HepG2 (cell line): ENCODE results near the gene SDC4. TPM values are rescaled to one million over a fixed set of nuclear protein-coding genes. Genes with fewer than 3 reads are reported as not detected.

Source experiments
- EZH2 ChIP-seq: conservative IDR thresholded peaks from 2 replicates; pipeline ENCODE4 v1.6.1; 2012; ENCODE audit warnings: mild to moderate bottlenecking, low read depth, low read length, moderate library complexity
- HMGXB4 ChIP-seq, 2 experiments: sonication (generic) in 1 of 2; formaldehyde crosslinking in 1 of 2; IDR thresholded peaks; 2 replicates each; pipeline versions ENCODE4 v1.4.0 to v1.6.1; 2018 to 2020; ENCODE audit warnings: missing genetic modification reagents in 2 of 2, borderline replicate concordance in 1 of 2, low read depth in 1 of 2, mild to moderate bottlenecking in 1 of 2, missing biosample characterization in 1 of 2
- KMT2A ChIP-seq: sonication (generic); formaldehyde crosslinking; IDR thresholded peaks from 2 replicates; pipeline ENCODE4 v1.4.0; 2020; ENCODE audit warnings: missing genetic modification reagents
- MXI1 ChIP-seq: IDR thresholded peaks from 3 replicates; pipeline ENCODE4 v1.6.1; 2012; ENCODE audit warnings: low read depth, low read length, inconsistent platforms, borderline replicate concordance
- NFRKB ChIP-seq: fragments of 450-650 bp; IDR thresholded peaks from 2 replicates; pipeline ENCODE4 v1.6.1; 2017
- SMARCC2 ChIP-seq: fragments of 450-650 bp; IDR thresholded peaks from 2 replicates; pipeline ENCODE4 v1.6.1; 2017; ENCODE audit warnings: antibody characterized with exemption, mild to moderate bottlenecking
- THAP9 ChIP-seq: sonication (generic); formaldehyde crosslinking; IDR thresholded peaks from 2 replicates; pipeline ENCODE4; 2020; ENCODE audit warnings: missing genetic modification reagents, mild to moderate bottlenecking, borderline replicate concordance
- ZNF431 ChIP-seq: sonication (generic); formaldehyde crosslinking; IDR thresholded peaks from 2 replicates; pipeline ENCODE4 v1.9.0; 2022; ENCODE audit warnings: missing genetic modification reagents, low read depth, mild to moderate bottlenecking, borderline replicate concordance
- ZNF496 ChIP-seq: sonication (generic); formaldehyde crosslinking; IDR thresholded peaks from 2 replicates; pipeline ENCODE4 v1.8.1; 2023; ENCODE audit warnings: mild to moderate bottlenecking, moderate library complexity, missing genetic modification reagents; ENCODE audit not compliant: insufficient replicate concordance
- ZNF614 ChIP-seq: IDR thresholded peaks from 2 replicates; pipeline ENCODE4 v1.6.1; 2018; ENCODE audit warnings: missing biosample characterization, missing genetic modification reagents, inconsistent platforms, borderline replicate concordance
- ZNF615 ChIP-seq: sonication (generic); formaldehyde crosslinking; IDR thresholded peaks from 2 replicates; pipeline ENCODE4 v1.5.0; 2020; ENCODE audit warnings: mild to moderate bottlenecking, missing genetic modification reagents, borderline replicate concordance
- ZNF891 ChIP-seq: sonication (generic); formaldehyde crosslinking; IDR thresholded peaks from 2 replicates; pipeline ENCODE4 v1.5.0; 2020; ENCODE audit warnings: mild to moderate bottlenecking, missing genetic modification reagents
- polyA plus RNA-seq, 8 experiments: library from polyadenylated mRNA; depleted of rRNA in 3 of 8; stranded (reverse) in 7 of 8; unstranded in 1 of 8; fragments of >200 nt; fragmentation: Illumina TruSeq in 4 of 8; extraction: Trizol in 4 of 8; gene quantifications; 2 replicates each; pipeline versions ENCODE4 v1.2.1 to v1.2.3, GENCODE V29; 2011 to 2016; ENCODE audit warnings: low read depth in 4 of 8, missing spikeins in 1 of 8, mixed read lengths in 1 of 8; ENCODE audit not compliant: insufficient read depth in 1 of 8
- total RNA-seq, 5 experiments: library from RNA; depleted of rRNA; stranded (reverse); fragments of >200 nt; fragmentation: Illumina TruSeq; extraction: Trizol; gene quantifications; 2 replicates each; pipeline ENCODE4 v1.2.3, GENCODE V29; 2016; ENCODE audit warnings: low read depth in 1 of 5
- TF ChIP-seq, protein P1 (sequence below): sonication (generic); formaldehyde crosslinking; IDR thresholded peaks from 2 replicates; pipeline ENCODE4 v1.5.0; 2020; ENCODE audit warnings: mild to moderate bottlenecking, missing genetic modification reagents, moderate library complexity
- TF ChIP-seq, protein P2 (sequence below): sonication (generic); formaldehyde crosslinking; IDR thresholded peaks from 2 replicates; pipeline ENCODE4 v1.4.0; 2020; ENCODE audit warnings: missing genetic modification reagents, borderline replicate concordance
- TF ChIP-seq, protein P3 (sequence below): sonication (generic); formaldehyde crosslinking; conservative IDR thresholded peaks from 2 replicates; pipeline ENCODE4 v1.4.0; 2020; ENCODE audit warnings: missing genetic modification reagents

Gene SDC4
- total and polyA plus RNA-seq, 2 of the 13 experiments (the other 11 are each of a cell fraction or from before 2014, with no cell fraction given), result 49.0 to 65.1 TPM

DNA sequence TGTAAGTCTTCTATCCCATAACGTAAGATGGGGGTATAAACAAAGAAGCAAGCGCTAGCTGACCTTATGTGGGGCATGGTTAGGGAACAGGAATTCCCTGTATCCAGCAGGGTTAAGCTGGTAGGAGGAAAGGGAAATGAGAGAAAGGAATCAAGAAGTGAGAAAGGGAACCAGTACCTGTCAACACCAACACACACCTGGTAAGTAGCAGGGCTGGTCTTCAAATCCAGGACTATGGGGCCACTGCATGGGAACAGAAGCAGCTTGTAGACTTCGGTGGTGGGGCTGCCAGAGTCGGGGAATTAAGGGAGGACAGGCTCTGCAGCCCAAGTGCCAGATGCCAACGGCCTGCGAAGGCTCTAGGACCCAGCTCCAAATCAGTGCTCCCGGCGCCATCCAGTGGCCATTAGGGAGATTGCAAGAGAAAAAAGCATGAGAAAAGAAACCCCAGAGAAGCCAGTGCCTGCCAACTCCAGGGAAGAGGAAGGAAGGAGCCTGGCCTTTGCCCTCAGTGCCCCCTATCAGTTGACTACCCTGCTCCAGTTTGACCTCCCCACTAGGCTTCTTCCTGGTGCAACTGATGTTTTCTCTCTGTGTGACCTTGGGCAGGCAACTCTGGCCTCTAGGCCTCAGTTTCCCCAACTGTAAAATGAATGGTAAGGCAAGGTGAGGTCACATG lies 57.4 kb downstream of the SDC4 start (continued):
- TF ChIP-seq, protein P1, sequence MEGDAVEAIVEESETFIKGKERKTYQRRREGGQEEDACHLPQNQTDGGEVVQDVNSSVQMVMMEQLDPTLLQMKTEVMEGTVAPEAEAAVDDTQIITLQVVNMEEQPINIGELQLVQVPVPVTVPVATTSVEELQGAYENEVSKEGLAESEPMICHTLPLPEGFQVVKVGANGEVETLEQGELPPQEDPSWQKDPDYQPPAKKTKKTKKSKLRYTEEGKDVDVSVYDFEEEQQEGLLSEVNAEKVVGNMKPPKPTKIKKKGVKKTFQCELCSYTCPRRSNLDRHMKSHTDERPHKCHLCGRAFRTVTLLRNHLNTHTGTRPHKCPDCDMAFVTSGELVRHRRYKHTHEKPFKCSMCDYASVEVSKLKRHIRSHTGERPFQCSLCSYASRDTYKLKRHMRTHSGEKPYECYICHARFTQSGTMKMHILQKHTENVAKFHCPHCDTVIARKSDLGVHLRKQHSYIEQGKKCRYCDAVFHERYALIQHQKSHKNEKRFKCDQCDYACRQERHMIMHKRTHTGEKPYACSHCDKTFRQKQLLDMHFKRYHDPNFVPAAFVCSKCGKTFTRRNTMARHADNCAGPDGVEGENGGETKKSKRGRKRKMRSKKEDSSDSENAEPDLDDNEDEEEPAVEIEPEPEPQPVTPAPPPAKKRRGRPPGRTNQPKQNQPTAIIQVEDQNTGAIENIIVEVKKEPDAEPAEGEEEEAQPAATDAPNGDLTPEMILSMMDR (CRISPR knock-in tag), result peak; percentile 93
- TF ChIP-seq ZNF431 (CRISPR knock-in tag) (no peak), ZNF496 (CRISPR knock-in tag) (no peak), ZNF614 (CRISPR knock-in tag) (0 out of 2 replicates have a peak, but pooled peaks have one; percentile 42), EZH2 (peak; percentile 78; the same call in 1 of the 2 replicates), NFRKB (no peak), MXI1 (no peak; the same call in 2 of the 3 replicates), HMGXB4 (CRISPR knock-in tag; IDR thresholded peaks at IDR 0.05; ENCODE audit: borderline replicate concordance in 1 of 2, low read depth in 1 of 2) (peak in 1 of 2 experiments; percentile 73; a peak in 2 of 4 replicates), THAP9 (CRISPR knock-in tag) (0 out of 2 replicates have a peak, but pooled peaks have one; percentile 31), ZNF615 (CRISPR knock-in tag) (no peak), KMT2A (CRISPR knock-in tag) (no peak), SMARCC2 (no peak), ZNF891 (CRISPR knock-in tag) (peak; percentile 21; the same call in 1 of the 2 replicates)
- TF ChIP-seq, protein P2, sequence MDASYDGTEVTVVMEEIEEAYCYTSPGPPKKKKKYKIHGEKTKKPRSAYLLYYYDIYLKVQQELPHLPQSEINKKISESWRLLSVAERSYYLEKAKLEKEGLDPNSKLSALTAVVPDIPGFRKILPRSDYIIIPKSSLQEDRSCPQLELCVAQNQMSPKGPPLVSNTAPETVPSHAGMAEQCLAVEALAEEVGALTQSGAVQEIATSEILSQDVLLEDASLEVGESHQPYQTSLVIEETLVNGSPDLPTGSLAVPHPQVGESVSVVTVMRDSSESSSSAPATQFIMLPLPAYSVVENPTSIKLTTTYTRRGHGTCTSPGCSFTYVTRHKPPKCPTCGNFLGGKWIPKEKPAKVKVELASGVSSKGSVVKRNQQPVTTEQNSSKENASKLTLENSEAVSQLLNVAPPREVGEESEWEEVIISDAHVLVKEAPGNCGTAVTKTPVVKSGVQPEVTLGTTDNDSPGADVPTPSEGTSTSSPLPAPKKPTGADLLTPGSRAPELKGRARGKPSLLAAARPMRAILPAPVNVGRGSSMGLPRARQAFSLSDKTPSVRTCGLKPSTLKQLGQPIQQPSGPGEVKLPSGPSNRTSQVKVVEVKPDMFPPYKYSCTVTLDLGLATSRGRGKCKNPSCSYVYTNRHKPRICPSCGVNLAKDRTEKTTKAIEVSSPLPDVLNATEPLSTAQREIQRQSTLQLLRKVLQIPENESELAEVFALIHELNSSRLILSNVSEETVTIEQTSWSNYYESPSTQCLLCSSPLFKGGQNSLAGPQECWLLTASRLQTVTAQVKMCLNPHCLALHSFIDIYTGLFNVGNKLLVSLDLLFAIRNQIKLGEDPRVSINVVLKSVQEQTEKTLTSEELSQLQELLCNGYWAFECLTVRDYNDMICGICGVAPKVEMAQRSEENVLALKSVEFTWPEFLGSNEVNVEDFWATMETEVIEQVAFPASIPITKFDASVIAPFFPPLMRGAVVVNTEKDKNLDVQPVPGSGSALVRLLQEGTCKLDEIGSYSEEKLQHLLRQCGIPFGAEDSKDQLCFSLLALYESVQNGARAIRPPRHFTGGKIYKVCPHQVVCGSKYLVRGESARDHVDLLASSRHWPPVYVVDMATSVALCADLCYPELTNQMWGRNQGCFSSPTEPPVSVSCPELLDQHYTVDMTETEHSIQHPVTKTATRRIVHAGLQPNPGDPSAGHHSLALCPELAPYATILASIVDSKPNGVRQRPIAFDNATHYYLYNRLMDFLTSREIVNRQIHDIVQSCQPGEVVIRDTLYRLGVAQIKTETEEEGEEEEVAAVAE (CRISPR knock-in tag), result no peak
- TF ChIP-seq, protein P3, sequence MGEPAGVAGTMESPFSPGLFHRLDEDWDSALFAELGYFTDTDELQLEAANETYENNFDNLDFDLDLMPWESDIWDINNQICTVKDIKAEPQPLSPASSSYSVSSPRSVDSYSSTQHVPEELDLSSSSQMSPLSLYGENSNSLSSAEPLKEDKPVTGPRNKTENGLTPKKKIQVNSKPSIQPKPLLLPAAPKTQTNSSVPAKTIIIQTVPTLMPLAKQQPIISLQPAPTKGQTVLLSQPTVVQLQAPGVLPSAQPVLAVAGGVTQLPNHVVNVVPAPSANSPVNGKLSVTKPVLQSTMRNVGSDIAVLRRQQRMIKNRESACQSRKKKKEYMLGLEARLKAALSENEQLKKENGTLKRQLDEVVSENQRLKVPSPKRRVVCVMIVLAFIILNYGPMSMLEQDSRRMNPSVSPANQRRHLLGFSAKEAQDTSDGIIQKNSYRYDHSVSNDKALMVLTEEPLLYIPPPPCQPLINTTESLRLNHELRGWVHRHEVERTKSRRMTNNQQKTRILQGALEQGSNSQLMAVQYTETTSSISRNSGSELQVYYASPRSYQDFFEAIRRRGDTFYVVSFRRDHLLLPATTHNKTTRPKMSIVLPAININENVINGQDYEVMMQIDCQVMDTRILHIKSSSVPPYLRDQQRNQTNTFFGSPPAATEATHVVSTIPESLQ (CRISPR knock-in tag), result no peak
